ENCODE results near the gene FKBP1C.
"Not testable (repeated sequence)": the region's sequence is repeated elsewhere in the genome, so short reads cannot be mapped to it uniquely, and the experiment has no call there.

The FKBP1C gene

GRCh38 chr6:63193324-63193723 lies 17.9 kb upstream of the FKBP1C start:
- no peak for DNase-seq
- no peak for TF ChIP-seq CTCF (IDR thresholded peaks at IDR 0.05)
- intact Hi-C loops (cut with DNase I; ENCODE audit: low total_unique reads): no loop called here
- no peaks in the 10 kb centered on the region for H3K27me3 ChIP-seq
- H3K36me3 ChIP-seq: no peaks in the 10 kb centered on the region
- H3K9me3 ChIP-seq: no peaks in the 10 kb centered on the region
- H3K4me1 ChIP-seq: no peaks in the 10 kb centered on the region
- H3K4me3 ChIP-seq: no peak overlapping the region
- H3K27ac ChIP-seq: no peak overlapping the region

DNA sequence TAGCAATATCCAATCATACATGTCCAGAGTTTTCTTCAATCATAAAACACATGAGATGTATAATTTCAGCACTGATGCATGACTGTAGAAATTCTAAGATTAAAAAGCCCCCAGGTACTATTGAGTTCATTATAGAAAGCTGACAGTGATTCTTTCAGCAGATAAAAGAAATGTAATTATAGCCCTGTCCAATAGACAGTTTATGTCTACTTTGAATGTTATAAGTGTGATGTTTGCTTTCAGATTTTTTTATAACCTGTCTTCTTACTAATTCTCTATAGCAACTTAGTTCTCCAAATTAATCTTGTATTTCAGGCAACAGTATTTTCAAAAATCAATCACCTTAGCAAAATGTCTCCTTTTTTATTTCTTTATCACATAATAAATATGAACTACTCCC lies 13.5 kb upstream of the FKBP1C start:
- Histone ChIP-seq H3K27me3 (no peaks in the 10 kb centered on the region), H3K4me1 (no peaks in the 10 kb centered on the region), H3K4me3 (no peak overlapping the region), H3K27ac (no peak overlapping the region), H3K9me3 (no peaks in the 10 kb centered on the region), H3K36me3 (no peaks in the 10 kb centered on the region)
- TF ChIP-seq CTCF (IDR thresholded peaks at IDR 0.05): no peak
- DNase-seq: no peak
- intact Hi-C loops (cut with DNase I; ENCODE audit: low total_unique reads): no loop called here

- intact Hi-C loops (cut with DNase I; ENCODE audit: low total_unique reads): no loop called here
- Histone ChIP-seq H3K27me3 (no peaks in the 10 kb centered on the region), H3K4me1 (no peaks in the 10 kb centered on the region), H3K4me3 (no peak overlapping the region), H3K27ac (no peak overlapping the region), H3K36me3 (no peaks in the 10 kb centered on the region), H3K9me3 (peaks cover 0 to 3% (median 0%) of the 10 kb centered on the region in 3 donors)
- DNase-seq: no peak
- TF ChIP-seq CTCF (IDR thresholded peaks at IDR 0.05): no peak
These were observed 2.1 kb downstream of the FKBP1C start for GRCh38 chr6:63213325-63213724.

DNA sequence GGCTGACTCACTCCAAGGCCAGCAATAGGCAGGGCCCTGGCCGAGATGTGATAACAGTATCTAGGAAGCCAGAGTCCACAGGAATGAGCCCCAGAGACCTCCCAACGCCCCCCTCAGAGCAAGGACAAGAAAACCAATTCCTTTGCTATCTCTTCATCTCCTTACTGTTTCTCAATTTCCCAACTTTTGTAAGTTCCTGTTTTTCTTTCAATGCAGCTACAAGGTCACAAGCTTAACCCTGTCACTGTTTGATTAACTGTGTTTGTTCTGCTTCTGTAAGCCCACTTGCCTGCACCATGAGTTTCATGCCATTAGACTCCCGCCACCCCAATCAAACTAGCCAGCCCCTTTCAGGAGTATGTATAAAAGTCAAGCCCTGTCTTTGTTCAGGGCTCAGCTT lies 3.5 kb downstream of the FKBP1C start:
- Histone ChIP-seq H3K4me1 (no peaks in the 10 kb centered on the region), H3K36me3 (no peaks in the 10 kb centered on the region), H3K27ac (no peak overlapping the region), H3K27me3 (no peaks in the 10 kb centered on the region), H3K4me3 (no peak overlapping the region), H3K9me3 (peaks cover 0 to 3% (median 0%) of the 10 kb centered on the region in 3 donors)
- intact Hi-C loops (cut with DNase I; ENCODE audit: low total_unique reads): no loop called here
- DNase-seq: no peak
- TF ChIP-seq CTCF (IDR thresholded peaks at IDR 0.05): no peak

GRCh38 chr6:63224179-63224578 lies 12.9 kb downstream of the FKBP1C start:
- intact Hi-C loops (cut with DNase I; ENCODE audit: low total_unique reads): no loop called here
- no peaks in the 10 kb centered on the region for H3K9me3 ChIP-seq
- no peak overlapping the region for H3K4me3 ChIP-seq
- H3K4me1 ChIP-seq: no peaks in the 10 kb centered on the region
- no peak for DNase-seq
- no peak for TF ChIP-seq CTCF (IDR thresholded peaks at IDR 0.05)
- H3K36me3 ChIP-seq: no peaks in the 10 kb centered on the region
- H3K27ac ChIP-seq: no peak overlapping the region
- H3K27me3 ChIP-seq: no peaks in the 10 kb centered on the region

DNA sequence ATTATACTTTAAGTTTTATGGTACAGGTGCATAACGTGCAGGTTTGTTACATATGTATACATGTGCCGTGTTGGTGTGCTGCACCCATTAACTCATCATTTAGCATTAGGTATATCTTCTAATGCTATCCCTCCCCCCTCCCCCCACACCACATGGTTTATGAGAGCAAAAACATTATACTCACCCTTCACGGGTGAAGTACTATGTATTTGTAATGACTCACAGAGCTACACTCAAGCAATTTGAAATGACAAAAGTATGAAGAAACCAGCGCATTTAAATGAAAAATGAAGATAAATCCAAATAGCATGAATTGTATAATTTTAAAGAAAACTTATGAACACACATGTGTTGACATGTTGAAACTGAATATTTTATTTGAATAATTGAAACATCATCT lies 14.7 kb downstream of the FKBP1C start:
- H3K27ac ChIP-seq; DNase-seq; H3K4me3 ChIP-seq; H3K36me3 ChIP-seq; H3K9me3 ChIP-seq; intact Hi-C loops (cut with DNase I; ENCODE audit: low total_unique reads); H3K4me1 ChIP-seq; H3K27me3 ChIP-seq: not testable (repeated sequence)

GRCh38 chr6:63227928-63228894 lies 16.9 kb downstream of the FKBP1C start:
- intact Hi-C loops (cut with DNase I; ENCODE audit: low total_unique reads): not testable (repeated sequence)

DNA sequence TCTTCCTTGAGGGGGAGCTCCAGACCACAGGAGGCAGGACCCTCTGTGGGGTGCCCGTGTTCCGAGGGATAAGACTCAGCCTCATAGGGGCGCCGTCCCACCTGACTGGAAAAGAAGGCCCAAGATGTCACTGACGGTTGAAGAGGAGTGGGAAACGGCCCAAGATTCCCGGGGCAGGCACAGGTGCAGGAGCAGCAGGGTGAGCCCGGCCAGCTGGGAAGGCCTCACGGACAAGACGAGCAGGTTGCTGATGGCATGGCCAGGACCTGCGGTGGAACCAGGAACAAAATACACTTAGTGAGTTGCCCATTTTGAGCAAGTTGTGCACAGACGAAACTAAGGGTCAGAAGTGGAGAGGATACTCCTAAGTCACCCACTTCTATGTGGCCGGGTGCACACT lies 18.8 kb downstream of the FKBP1C start:
- H3K9me3 ChIP-seq; H3K27ac ChIP-seq; DNase-seq; H3K4me3 ChIP-seq; H3K36me3 ChIP-seq; intact Hi-C loops (cut with DNase I; ENCODE audit: low total_unique reads); H3K27me3 ChIP-seq; H3K4me1 ChIP-seq: not testable (repeated sequence)

More at GRCh38 chr6:63227928-63228894, 16.9 kb downstream of the FKBP1C start:
- DNase-seq, H3K4me3 ChIP-seq, H3K9me3 ChIP-seq, H3K36me3 ChIP-seq, H3K27me3 ChIP-seq, H3K4me1 ChIP-seq, H3K27ac ChIP-seq: not testable (repeated sequence)

GRCh38 chr6:63230511-63230910 lies 19.2 kb downstream of the FKBP1C start:
- H3K27ac ChIP-seq; intact Hi-C loops (cut with DNase I; ENCODE audit: low total_unique reads); H3K4me3 ChIP-seq; H3K4me1 ChIP-seq; DNase-seq; H3K27me3 ChIP-seq; H3K36me3 ChIP-seq; H3K9me3 ChIP-seq: not testable (repeated sequence)
